Natural killer cell (primary cell): ENCODE data around the gene C11orf98. TPM values are rescaled to one million over a fixed set of nuclear protein-coding genes. Genes with fewer than 3 reads are reported as not detected.

Experiments
- ATAC-seq, 3 donors: fragments of 150-1000 bp in 2 of 3; fragments of 200-7000 bp in 1 of 3; cut with Tn5 transposase; 1 replicate in 1 of 3; 2 replicates in 2 of 3; pipeline ENCODE4 v1.10.0; 2021; ENCODE audit warnings: mild to moderate bottlenecking in 2 of 3, moderate library complexity in 2 of 3
- DNase-seq, 2 donors: peaks; one replicate each; pipeline versions ENCODE4 v3.0.0 to v3.0.0-alpha.2; 2013 to 2021; ENCODE audit warnings: mixed read lengths in 1 of 2
- H3K27ac ChIP-seq: one replicate; pipeline ENCODE4 v1.5.1; 2013; ENCODE audit warnings: mild to moderate bottlenecking, low read length
- H3K27me3 ChIP-seq: one replicate; pipeline ENCODE4 v1.6.1; 2013; ENCODE audit warnings: low read length; ENCODE audit not compliant: control insufficient read depth, insufficient read depth
- H3K36me3 ChIP-seq: one replicate; pipeline ENCODE4 v1.6.1; 2013; ENCODE audit warnings: low read length; ENCODE audit not compliant: control insufficient read depth, insufficient read depth
- H3K4me1 ChIP-seq: one replicate; pipeline ENCODE4 v1.6.1; 2013; ENCODE audit warnings: low read length; ENCODE audit not compliant: control insufficient read depth, insufficient read depth
- H3K4me3 ChIP-seq: one replicate; pipeline ENCODE4 v1.5.1; 2013; ENCODE audit warnings: low read length
- H3K9me3 ChIP-seq: one replicate; pipeline ENCODE4 v1.6.1; 2013; ENCODE audit warnings: low read length; ENCODE audit not compliant: control insufficient read depth, insufficient read depth
- H3K27ac Mint-ChIP-seq, 2 donors: one replicate each; pipeline ENCODE4 v1.8.0; 2022; ENCODE audit warnings: mild to moderate bottlenecking in 2 of 2, mixed read lengths in 2 of 2, moderate library complexity in 1 of 2
- H3K27me3 Mint-ChIP-seq, 2 donors: one replicate each; pipeline ENCODE4 v1.8.0; 2022; ENCODE audit warnings: low read depth in 2 of 2, mixed read lengths in 2 of 2
- H3K36me3 Mint-ChIP-seq: one replicate; pipeline ENCODE4 v1.8.0; 2022; ENCODE audit warnings: mixed read lengths
- H3K4me1 Mint-ChIP-seq, 2 donors: one replicate each; pipeline ENCODE4 v1.8.0; 2022; ENCODE audit warnings: mixed read lengths in 2 of 2
- H3K4me3 Mint-ChIP-seq: one replicate; pipeline ENCODE4 v1.8.0; 2022; ENCODE audit warnings: mild to moderate bottlenecking, moderate library complexity, mixed read lengths
- H3K9me3 Mint-ChIP-seq, 2 donors: one replicate each; pipeline ENCODE4 v1.8.0; 2022; ENCODE audit warnings: mixed read lengths in 2 of 2
- CTCF ChIP-seq: fragments of 200-600 bp; IDR thresholded peaks from one replicate; pipeline ENCODE4 v1.8.0; 2022; ENCODE audit warnings: antibody characterized with exemption
- WGBS: methylation state at CpG from one replicate; pipeline ENCODE4 v1.1.7; 2013; ENCODE audit warnings: missing lambda C conversion rate; ENCODE audit not compliant: insufficient coverage; 5-methylcytosine and 5-hydroxymethylcytosine counted together
- intact Hi-C: fragments of 100-400 bp; cut with micrococcal nuclease; formaldehyde crosslinking; loops from one replicate; pipeline ENCODE4 v1.14.2; 2022
- total RNA-seq, 4 donors: library from RNA; stranded (reverse); fragments of 120-200 nt in 1 of 4; gene quantifications; one replicate each; pipeline versions ENCODE4 v1.2.3 to v1.2.4, GENCODE V29; 2013 to 2022

The C11orf98 gene
- total RNA-seq, 3 donors from 2014 or later (not counting 1 experiment from before 2014, with no cell fraction given), result 36.5 to 57.9 (median 39.1) TPM

GRCh38 chr11:62669420-62670161, 4.6 kb upstream of the C11orf98 start:
- Mint-ChIP-seq H3K4me1 (peaks cover 25 to 45% of the 10 kb centered on the region in 2 donors), H3K36me3 (no peaks in the 10 kb centered on the region), H3K9me3 (no peaks in the 10 kb centered on the region), H3K27me3 (no peaks in the 10 kb centered on the region), H3K4me3 (no peak overlapping the region), H3K27ac (peak overlapping the region in 1 of 2 donors; percentile 97)
- 93% methylated on average over 4 of the region's 4 CpGs for WGBS
- Histone ChIP-seq H3K4me1 (peaks cover 40% of the 10 kb centered on the region), H3K4me3 (no peak overlapping the region), H3K27me3 (no peaks in the 10 kb centered on the region), H3K9me3 (no peaks in the 10 kb centered on the region), H3K36me3 (peaks cover 6% of the 10 kb centered on the region), H3K27ac (no peak overlapping the region)
- intact Hi-C loops, result loop anchor here (5.0 kb wide), 2 partner anchors 38 to 58 kb away; partner anchors contain the start of genes BSCL2, GNG3, HNRNPUL2 and TTC9C
- no peak for ATAC-seq
- no peak for DNase-seq
- TF ChIP-seq CTCF, result no peak

GRCh38 chr11:62667460-62667859, 2.5 kb upstream of the C11orf98 start:
- 69% methylated on average over 1 of the region's 2 CpGs for WGBS
- Mint-ChIP-seq H3K36me3 (no peaks in the 10 kb centered on the region), H3K4me1 (peaks cover 25 to 49% of the 10 kb centered on the region in 2 donors), H3K27me3 (no peaks in the 10 kb centered on the region), H3K27ac (peak overlapping the region in 1 of 2 donors; percentile 87), H3K9me3 (no peaks in the 10 kb centered on the region), H3K4me3 (no peak overlapping the region)
- Histone ChIP-seq H3K36me3 (peaks cover 13% of the 10 kb centered on the region), H3K4me3 (no peak overlapping the region), H3K9me3 (no peaks in the 10 kb centered on the region), H3K27ac (no peak overlapping the region), H3K4me1 (peaks cover 42% of the 10 kb centered on the region), H3K27me3 (no peaks in the 10 kb centered on the region)
- ATAC-seq (no peak), DNase-seq (no peak)
- TF ChIP-seq CTCF, result no peak
- intact Hi-C loops, result loop anchor here (5.0 kb wide), 1 partner anchor 60 kb away; the partner anchor contains the start of genes HNRNPUL2 and TTC9C

GRCh38 chr11:62666259-62666926, 1.4 kb upstream of the C11orf98 start:
- no peak for TF ChIP-seq CTCF
- H3K4me1 Mint-ChIP-seq, result peaks cover 16 to 38% of the 10 kb centered on the region in 2 donors
- Histone ChIP-seq H3K27ac (peak overlapping the region; percentile 80), H3K27me3 (no peaks in the 10 kb centered on the region), H3K36me3 (peaks cover 14% of the 10 kb centered on the region), H3K9me3 (no peaks in the 10 kb centered on the region), H3K4me3 (peak overlapping the region; percentile 87), H3K4me1 (peaks cover 37% of the 10 kb centered on the region)
- intact Hi-C loops, result loop anchor here (5.0 kb wide), 1 partner anchor 61 kb away; the partner anchor contains the start of genes HNRNPUL2 and TTC9C
- WGBS, result 68% methylated on average over 15 of the region's 16 CpGs
- H3K9me3 Mint-ChIP-seq, result no peaks in the 10 kb centered on the region
- ATAC-seq, result no peak
- DNase-seq, result no peak
- no peaks in the 10 kb centered on the region for H3K27me3 Mint-ChIP-seq
- H3K27ac Mint-ChIP-seq, result peak overlapping the region; percentile 87 to 95
- peak overlapping the region; percentile 62 for H3K4me3 Mint-ChIP-seq
- no peaks in the 10 kb centered on the region for H3K36me3 Mint-ChIP-seq
